ENCODE measurements around the gene PTGIS. TPM values are rescaled to one million over a fixed set of nuclear protein-coding genes. Genes with fewer than 3 reads are reported as not detected.
"Not testable (repeated sequence)": the region's sequence is repeated elsewhere in the genome, so short reads cannot be mapped to it uniquely, and the experiment has no call there.

The PTGIS gene
- total RNA-seq, result 0.13 and 0.25 TPM in 2 replicates

GRCh38 chr20:49567421-49568277, at the start of gene PTGIS:
PTGIS (minus strand) TSS chr20:49568137; CDS start chr20:49568116, 21 bp downstream.
- DNase-seq (ENCODE audit: low read depth in 2 of 2), result peak in 1 of 2 donors; percentile 32

- DNase-seq (ENCODE audit: low read depth in 2 of 2), result not testable (repeated sequence)
Measured at GRCh38 chr20:49617394-49617793, 49.5 kb upstream of the PTGIS start.

DNA sequence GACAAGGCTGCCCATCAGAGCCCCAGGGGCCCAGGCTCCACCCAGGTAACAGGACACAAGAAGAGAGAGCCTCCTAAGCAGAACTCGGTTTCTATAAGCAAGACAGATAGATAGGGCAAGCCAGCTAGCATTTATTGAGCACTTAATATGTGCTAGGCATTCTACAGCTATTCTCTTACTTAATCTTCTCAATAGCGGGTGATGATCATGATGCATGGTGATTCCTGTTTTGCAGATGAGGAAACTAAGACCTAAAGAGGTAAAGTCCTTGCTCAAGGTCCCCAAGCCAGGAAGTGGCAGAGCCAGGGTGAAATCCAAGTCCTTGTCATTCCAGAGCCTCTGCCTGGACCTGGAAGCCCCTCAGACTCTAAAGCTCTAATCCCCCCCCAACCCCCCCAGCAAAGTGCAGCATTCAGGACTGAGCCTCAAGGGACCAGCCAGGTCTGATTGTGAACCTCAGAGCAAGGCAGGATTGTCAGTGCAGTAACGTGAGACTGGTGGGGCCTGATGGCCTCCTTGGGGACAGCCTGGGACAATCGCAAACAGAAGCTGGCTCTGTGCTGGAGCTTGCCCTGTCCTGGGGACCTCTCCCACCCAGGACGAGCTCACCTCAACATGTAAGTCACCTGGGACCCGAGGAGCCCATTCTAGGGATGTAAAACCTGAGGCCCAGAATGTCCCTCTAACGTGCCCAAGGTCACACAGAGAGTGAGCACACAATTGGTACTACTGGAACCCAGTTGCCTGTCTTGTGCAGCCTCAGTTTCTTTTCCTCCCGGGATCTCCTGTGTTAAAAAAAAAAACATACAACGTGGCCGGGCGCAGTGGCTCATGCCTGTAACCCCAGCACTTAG, 48.4 kb upstream of the PTGIS start:
- DNase-seq (ENCODE audit: low read depth in 2 of 2), result no peak

- DNase-seq (ENCODE audit: low read depth in 2 of 2), result no peak
Measured at GRCh38 chr20:49615401-49616153, 47.6 kb upstream of the PTGIS start.

DNA sequence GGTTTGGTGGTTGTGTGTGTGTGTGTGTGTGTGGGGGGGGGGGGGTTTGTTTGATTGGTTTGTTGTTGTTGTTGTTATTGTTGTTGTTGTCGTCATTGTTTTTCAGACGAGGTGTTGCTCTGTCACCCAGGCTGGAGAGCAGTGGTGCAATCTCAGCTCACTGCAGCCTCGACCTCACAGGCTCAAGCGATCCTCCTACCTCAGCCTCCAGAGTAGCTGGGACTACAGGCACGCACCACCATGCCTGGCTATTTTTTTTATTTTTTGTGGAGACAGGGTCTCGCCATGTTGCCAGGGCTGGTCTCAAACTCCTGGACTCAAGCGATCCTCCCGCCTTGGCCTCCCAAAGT, 47.1 kb upstream of the PTGIS start:
- not testable (repeated sequence) for DNase-seq (ENCODE audit: low read depth in 2 of 2)

DNA sequence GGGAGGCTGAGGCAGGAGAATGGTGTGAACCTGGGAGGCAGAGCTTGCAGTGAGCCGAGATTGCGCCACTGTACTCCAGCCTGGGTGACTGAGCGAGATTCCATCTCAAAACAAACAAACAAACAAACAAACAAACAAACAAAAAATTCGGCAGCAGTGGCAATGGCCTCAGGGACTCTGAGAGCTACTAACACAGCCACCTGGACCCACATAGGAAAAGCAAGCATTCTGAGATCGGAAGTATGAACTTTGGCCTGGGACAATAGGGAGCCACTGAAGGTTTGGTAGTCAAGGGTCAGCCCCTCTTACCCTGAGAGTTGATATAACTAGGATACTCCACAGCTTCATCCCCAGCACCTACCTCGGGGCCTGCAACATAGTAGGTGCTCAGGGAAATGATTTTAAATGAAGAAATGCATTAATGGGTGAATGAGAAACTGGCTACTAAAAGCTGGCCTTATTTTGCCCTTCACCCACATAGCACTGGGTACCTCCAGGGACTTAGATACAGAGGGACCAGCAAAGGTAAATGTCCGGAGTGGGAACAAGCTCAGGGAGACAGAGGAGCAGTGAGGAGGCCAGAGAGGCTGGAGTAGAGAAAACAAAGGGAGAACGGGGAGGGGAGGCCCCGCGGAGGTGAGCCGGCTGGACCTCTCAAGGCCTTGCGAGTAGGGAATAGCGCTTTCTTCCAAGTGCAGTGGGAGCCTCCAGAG, 46.6 kb upstream of the PTGIS start:
- DNase-seq (ENCODE audit: low read depth in 2 of 2), result no peak

GRCh38 chr20:49612127-49612738, 44.3 kb upstream of the PTGIS start:
- no peak for DNase-seq (ENCODE audit: low read depth in 2 of 2)

- not testable (repeated sequence) for DNase-seq (ENCODE audit: low read depth in 2 of 2)
Measured at GRCh38 chr20:49611539-49612126, 43.7 kb upstream of the PTGIS start.

DNA sequence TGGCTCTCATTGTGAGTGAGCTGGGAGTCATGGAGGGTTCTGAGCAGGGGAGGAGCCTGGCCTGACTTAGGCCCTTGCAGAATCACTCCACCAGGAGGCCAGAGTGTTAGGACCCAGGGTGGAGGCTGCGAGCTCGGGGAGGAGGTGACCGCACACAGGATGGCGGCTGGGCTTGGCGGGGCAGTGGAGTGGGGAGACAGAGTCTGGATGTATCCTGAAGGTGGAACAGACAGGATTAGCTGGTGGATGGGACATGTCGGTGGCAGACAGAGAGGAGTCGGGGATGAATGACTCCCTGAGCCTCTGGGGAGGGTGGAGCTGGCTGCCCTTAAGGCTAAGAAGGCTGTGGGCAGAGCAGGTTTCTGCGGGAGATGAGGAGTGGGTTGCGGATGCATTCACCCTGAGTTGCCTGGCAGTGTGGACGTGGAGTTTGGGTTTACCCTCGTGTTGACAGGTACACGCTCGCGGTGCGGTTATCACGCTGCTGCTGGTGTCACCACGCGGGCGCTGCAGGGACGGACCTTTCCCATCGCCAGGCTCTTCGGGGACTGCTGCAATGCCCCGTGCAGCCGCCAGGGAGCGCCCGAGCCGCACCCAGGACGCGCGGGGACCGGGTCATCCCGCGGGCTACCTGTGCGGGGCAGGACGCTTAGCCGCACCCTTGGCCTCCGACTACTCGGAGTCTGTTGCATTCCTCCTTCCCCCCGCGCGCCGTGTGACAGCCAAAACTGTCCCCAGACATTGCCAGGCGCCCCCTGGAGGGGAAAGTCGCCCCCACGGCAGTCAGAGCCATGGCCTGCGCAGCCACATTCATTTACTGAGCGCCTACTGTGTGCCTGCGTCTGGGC, 43.0 kb upstream of the PTGIS start:
- peak in 1 of 2 donors; percentile 55 for DNase-seq (ENCODE audit: low read depth in 2 of 2)

DNA sequence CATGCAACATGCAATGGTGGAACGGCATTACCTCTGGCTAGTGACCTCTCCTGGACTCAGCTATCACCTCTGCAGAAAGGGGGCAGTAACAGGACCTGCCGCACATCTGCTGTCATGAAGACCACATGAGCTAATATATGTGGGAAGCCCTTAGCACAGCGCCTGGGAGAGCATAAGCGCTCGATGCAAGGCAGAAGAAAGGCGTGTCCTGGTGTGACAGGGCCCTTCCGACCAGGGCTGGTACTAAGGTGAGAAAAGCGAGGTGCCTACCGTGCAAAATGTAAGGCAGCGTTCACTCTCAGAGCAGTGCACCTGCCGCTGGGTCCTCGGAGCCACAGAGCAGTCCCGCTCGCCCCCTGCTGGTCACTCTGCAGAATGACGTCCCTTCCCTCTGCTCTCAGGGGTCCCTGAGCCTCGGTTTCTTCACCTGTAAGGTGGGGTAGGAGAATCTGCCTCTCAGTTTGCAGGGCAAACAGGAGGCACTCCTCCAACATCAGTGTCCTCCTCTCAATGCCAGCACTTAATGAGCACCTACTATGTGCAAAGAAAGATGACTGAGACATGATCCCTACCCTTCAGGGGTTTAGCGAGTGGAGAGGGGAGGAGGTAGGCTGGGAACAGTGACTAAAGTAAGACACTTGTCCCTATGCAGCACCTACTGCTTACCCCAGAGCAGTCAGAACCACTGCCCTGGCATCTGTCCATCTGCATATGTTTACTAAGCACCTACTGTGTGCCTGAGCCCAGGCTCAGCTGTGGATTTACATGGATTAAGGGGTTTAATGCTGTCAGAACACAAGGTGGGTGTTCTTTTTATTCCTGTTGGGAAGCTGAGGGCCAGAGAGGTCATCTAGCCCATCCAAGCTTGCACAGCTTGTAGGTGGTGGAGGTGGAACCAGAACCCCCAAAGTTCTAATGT, 41.1 kb upstream of the PTGIS start:
- peak; percentile 15 to 61 for DNase-seq (ENCODE audit: low read depth in 2 of 2)

DNA sequence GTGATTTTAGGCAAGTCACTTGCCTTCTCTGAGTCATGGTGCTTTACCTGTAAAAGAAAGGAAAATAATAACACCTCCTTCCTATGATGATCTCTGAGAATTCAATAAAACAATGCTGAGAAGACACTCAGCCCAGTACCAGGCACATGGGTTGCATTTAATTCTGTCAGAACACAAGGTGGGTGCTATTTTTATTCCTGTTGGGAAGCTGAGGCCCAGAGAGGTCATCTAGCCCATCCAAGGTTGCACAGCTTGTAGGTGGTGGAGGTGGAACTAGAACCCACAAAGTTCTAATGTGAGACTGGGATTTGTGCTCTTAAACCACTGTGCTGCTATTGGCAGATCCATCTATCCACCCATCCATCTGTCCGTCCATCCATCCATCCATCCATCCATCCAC, 39.6 kb upstream of the PTGIS start:
- no peak for DNase-seq (ENCODE audit: low read depth in 2 of 2)

GRCh38 chr20:49603209-49603627, 35.3 kb upstream of the PTGIS start:
- peak in 1 of 2 donors; percentile 53 for DNase-seq (ENCODE audit: low read depth in 2 of 2)

GRCh38 chr20:49602345-49603208, 34.6 kb upstream of the PTGIS start:
- DNase-seq (ENCODE audit: low read depth in 2 of 2), result no peak

- no peak for DNase-seq (ENCODE audit: low read depth in 2 of 2)
Measured at GRCh38 chr20:49601153-49601924, 33.4 kb upstream of the PTGIS start.

DNA sequence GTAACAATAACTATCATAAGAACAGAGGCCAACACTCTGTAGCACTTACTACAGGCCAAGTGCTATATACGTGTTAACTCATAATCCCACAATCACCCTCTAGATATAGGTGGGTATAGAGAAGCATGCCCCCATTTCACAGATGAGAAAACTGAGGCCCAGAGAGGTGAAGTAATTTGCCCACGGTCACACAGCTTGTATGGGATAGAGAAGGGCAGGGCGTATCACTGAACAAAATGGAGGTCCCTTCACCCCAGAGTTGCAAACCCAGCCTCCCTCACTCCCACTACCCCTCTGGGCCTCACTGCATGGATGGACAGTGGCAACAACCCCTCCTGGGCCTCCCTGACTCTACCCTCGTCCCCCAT, 31.8 kb upstream of the PTGIS start:
- no peak for DNase-seq (ENCODE audit: low read depth in 2 of 2)

- no peak for DNase-seq (ENCODE audit: low read depth in 2 of 2)
Measured at GRCh38 chr20:49597825-49598395, 30.0 kb upstream of the PTGIS start.

Measured in dermis microvascular lymphatic vessel endothelial cell (primary cell).